Measurements from ENCODE around the gene COL8A2.

The COL8A2 gene

DNA sequence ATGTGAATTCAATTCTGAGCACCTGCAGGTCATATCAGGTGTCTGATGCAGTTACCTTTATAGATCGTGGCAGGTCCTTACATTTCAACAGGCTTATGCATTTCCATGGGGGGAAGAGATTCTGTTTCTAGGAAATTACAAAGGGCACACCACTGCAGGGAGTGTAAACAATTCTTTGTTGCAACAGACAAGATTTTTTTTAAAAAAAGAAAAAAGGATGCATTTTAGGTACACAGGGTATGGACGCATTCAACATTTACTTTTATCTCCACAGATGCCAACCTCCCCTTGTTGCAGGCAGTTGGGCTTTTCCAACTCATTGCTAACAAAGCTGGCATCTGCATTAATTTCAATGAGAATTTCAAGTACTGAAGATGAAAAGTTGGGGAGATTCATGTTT is 54.7 kb downstream of the COL8A2 start:
- no peak for DNase-seq (ENCODE audit: low read depth in 1 of 2, low spot score in 1 of 2)

GRCh38 chr1:36068866-36069265 is 56.2 kb downstream of the COL8A2 start:
- no peak for DNase-seq (ENCODE audit: low read depth in 1 of 2, low spot score in 1 of 2)

DNA sequence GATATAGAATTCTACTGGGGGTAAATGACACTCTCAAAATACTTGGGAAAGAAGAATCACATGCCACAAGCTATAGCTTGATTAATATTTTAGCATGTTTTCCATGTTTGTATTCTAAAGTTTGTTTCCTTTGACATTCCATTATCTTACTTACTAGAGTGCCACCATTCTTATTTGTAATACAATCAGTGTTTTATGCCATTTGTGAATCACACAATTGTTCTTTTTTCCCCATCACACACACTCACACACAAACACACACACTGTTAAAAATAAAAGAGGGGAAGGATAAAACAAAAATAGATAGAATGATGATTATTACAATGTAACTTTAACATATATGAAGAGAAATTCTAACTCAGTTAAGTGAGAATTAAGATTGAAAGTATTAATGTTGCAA is 57.2 kb downstream of the COL8A2 start:
- no peak for DNase-seq (ENCODE audit: low read depth in 1 of 2, low spot score in 1 of 2)

GRCh38 chr1:36062315-36062714 is 62.7 kb downstream of the COL8A2 start:
- no peak for DNase-seq (ENCODE audit: low read depth in 1 of 2, low spot score in 1 of 2)

GRCh38 chr1:36055706-36056105 is 69.3 kb downstream of the COL8A2 start:
- no peak for DNase-seq (ENCODE audit: low read depth in 1 of 2, low spot score in 1 of 2)

DNA sequence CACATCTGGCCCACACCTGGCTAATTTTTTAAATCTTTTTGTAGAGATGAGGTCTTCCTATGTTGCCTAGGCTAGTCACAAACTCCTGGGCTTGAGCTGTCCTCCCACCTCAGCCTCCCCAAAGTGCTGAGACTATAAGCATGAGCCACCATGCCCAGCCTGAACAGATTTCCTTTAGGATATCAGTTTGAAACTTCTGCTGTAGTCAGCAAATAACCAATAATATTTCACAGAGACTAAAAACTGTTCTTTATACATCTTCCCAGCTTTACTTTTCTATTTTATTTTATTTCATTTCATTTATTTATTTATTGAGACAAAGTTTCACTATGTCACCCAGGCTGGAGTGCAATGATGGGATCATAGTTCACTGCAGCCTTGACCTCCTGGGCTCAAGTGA is 71.0 kb downstream of the COL8A2 start:
- no peak for DNase-seq (ENCODE audit: low read depth in 1 of 2, low spot score in 1 of 2)

- DNase-seq (ENCODE audit: low read depth in 1 of 2, low spot score in 1 of 2) = no peak
Observed at GRCh38 chr1:36051821-36052220, 73.2 kb downstream of the COL8A2 start.

Data from activated CD4-positive, alpha-beta T cell treated with anti-CD3 and anti-CD28 coated beads, Interleukin-2, amount 50 U/mL, for 24 hours (primary cell).